HepG2 (cell line): ENCODE results near the gene MOBP. TPM values are rescaled to one million over a fixed set of nuclear protein-coding genes. Genes with fewer than 3 reads are reported as not detected.

ENCODE experiments used
- PPARG ChIP-seq: conservative IDR thresholded peaks from 2 replicates; pipeline ENCODE4 v1.6.1; 2016; ENCODE audit warnings: missing biosample characterization, missing genetic modification reagents
- RFX1 ChIP-seq: fragments of 450-650 bp; IDR thresholded peaks from 2 replicates; pipeline ENCODE4 v1.6.1; 2017
- RFXAP ChIP-seq: sonication (generic); formaldehyde crosslinking; IDR thresholded peaks from 2 replicates; pipeline ENCODE4 v1.4.0; 2020; ENCODE audit warnings: missing genetic modification reagents, borderline replicate concordance
- ZNF335 ChIP-seq: sonication (generic); formaldehyde crosslinking; IDR thresholded peaks from 2 replicates; pipeline ENCODE4 v1.4.0; 2020; ENCODE audit warnings: missing genetic modification reagents
- ZNF790 ChIP-seq: sonication (generic); formaldehyde crosslinking; IDR thresholded peaks from 2 replicates; pipeline ENCODE4 v1.8.0; 2022; ENCODE audit warnings: missing genetic modification reagents, mild to moderate bottlenecking, borderline replicate concordance
- polyA plus RNA-seq, 8 experiments: library from polyadenylated mRNA; depleted of rRNA in 3 of 8; stranded (reverse) in 7 of 8; unstranded in 1 of 8; fragments of >200 nt; fragmentation: Illumina TruSeq in 4 of 8; extraction: Trizol in 4 of 8; gene quantifications; 2 replicates each; pipeline versions ENCODE4 v1.2.1 to v1.2.3, GENCODE V29; 2011 to 2016; ENCODE audit warnings: low read depth in 4 of 8, missing spikeins in 1 of 8, mixed read lengths in 1 of 8; ENCODE audit not compliant: insufficient read depth in 1 of 8
- total RNA-seq, 5 experiments: library from RNA; depleted of rRNA; stranded (reverse); fragments of >200 nt; fragmentation: Illumina TruSeq; extraction: Trizol; gene quantifications; 2 replicates each; pipeline ENCODE4 v1.2.3, GENCODE V29; 2016; ENCODE audit warnings: low read depth in 1 of 5
- TF ChIP-seq, protein P1 (sequence below), 2 experiments: fragments of 450-650 bp in 1 of 2; sonication (generic) in 1 of 2; formaldehyde crosslinking in 1 of 2; IDR thresholded peaks; 2 replicates each; pipeline versions ENCODE4 v1.6.1 to v1.8.0; 2016 to 2022; ENCODE audit warnings: antibody characterized with exemption in 1 of 2, mild to moderate bottlenecking in 1 of 2, missing genetic modification reagents in 1 of 2
- TF ChIP-seq, protein P2 (sequence below), 2 experiments: IDR thresholded peaks; 2 replicates each; pipeline ENCODE4 v1.6.1; 2011 to 2012; ENCODE audit warnings: low read length in 2 of 2, borderline replicate concordance in 1 of 2, low read depth in 1 of 2, mild to moderate bottlenecking in 1 of 2, moderate library complexity in 1 of 2
- TF ChIP-seq, protein P3 (sequence below): sonication (generic); formaldehyde crosslinking; IDR thresholded peaks from 2 replicates; pipeline ENCODE4 v1.4.0; 2020; ENCODE audit warnings: missing genetic modification reagents

The MOBP gene
- total and polyA plus RNA-seq, 2 of the 13 experiments (the other 11 are each of a cell fraction or from before 2014, with no cell fraction given), result not detected

- TF ChIP-seq RFXAP (CRISPR knock-in tag) (no peak), PPARG (CRISPR knock-in tag) (no peak), ZNF335 (no peak), RFX1 (no peak), ZNF790 (CRISPR knock-in tag) (no peak)
- TF ChIP-seq, protein P1, sequence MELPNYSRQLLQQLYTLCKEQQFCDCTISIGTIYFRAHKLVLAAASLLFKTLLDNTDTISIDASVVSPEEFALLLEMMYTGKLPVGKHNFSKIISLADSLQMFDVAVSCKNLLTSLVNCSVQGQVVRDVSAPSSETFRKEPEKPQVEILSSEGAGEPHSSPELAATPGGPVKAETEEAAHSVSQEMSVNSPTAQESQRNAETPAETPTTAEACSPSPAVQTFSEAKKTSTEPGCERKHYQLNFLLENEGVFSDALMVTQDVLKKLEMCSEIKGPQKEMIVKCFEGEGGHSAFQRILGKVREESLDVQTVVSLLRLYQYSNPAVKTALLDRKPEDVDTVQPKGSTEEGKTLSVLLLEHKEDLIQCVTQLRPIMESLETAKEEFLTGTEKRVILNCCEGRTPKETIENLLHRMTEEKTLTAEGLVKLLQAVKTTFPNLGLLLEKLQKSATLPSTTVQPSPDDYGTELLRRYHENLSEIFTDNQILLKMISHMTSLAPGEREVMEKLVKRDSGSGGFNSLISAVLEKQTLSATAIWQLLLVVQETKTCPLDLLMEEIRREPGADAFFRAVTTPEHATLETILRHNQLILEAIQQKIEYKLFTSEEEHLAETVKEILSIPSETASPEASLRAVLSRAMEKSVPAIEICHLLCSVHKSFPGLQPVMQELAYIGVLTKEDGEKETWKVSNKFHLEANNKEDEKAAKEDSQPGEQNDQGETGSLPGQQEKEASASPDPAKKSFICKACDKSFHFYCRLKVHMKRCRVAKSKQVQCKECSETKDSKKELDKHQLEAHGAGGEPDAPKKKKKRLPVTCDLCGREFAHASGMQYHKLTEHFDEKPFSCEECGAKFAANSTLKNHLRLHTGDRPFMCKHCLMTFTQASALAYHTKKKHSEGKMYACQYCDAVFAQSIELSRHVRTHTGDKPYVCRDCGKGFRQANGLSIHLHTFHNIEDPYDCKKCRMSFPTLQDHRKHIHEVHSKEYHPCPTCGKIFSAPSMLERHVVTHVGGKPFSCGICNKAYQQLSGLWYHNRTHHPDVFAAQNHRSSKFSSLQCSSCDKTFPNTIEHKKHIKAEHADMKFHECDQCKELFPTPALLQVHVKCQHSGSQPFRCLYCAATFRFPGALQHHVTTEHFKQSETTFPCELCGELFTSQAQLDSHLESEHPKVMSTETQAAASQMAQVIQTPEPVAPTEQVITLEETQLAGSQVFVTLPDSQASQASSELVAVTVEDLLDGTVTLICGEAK (IDR thresholded peaks at IDR 0.05), result no peak
- TF ChIP-seq, protein P1 (CRISPR knock-in tag; IDR thresholded peaks at IDR 0.05), result no peak
- TF ChIP-seq, protein P2, sequence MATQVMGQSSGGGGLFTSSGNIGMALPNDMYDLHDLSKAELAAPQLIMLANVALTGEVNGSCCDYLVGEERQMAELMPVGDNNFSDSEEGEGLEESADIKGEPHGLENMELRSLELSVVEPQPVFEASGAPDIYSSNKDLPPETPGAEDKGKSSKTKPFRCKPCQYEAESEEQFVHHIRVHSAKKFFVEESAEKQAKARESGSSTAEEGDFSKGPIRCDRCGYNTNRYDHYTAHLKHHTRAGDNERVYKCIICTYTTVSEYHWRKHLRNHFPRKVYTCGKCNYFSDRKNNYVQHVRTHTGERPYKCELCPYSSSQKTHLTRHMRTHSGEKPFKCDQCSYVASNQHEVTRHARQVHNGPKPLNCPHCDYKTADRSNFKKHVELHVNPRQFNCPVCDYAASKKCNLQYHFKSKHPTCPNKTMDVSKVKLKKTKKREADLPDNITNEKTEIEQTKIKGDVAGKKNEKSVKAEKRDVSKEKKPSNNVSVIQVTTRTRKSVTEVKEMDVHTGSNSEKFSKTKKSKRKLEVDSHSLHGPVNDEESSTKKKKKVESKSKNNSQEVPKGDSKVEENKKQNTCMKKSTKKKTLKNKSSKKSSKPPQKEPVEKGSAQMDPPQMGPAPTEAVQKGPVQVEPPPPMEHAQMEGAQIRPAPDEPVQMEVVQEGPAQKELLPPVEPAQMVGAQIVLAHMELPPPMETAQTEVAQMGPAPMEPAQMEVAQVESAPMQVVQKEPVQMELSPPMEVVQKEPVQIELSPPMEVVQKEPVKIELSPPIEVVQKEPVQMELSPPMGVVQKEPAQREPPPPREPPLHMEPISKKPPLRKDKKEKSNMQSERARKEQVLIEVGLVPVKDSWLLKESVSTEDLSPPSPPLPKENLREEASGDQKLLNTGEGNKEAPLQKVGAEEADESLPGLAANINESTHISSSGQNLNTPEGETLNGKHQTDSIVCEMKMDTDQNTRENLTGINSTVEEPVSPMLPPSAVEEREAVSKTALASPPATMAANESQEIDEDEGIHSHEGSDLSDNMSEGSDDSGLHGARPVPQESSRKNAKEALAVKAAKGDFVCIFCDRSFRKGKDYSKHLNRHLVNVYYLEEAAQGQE (IDR thresholded peaks at IDR 0.05; ENCODE audit: borderline replicate concordance in 1 of 2, low read depth in 1 of 2, low read length in 2 of 2), result no peak
- TF ChIP-seq, protein P3, sequence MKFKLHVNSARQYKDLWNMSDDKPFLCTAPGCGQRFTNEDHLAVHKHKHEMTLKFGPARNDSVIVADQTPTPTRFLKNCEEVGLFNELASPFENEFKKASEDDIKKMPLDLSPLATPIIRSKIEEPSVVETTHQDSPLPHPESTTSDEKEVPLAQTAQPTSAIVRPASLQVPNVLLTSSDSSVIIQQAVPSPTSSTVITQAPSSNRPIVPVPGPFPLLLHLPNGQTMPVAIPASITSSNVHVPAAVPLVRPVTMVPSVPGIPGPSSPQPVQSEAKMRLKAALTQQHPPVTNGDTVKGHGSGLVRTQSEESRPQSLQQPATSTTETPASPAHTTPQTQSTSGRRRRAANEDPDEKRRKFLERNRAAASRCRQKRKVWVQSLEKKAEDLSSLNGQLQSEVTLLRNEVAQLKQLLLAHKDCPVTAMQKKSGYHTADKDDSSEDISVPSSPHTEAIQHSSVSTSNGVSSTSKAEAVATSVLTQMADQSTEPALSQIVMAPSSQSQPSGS (CRISPR knock-in tag), result no peak
Measured at GRCh38 chr3:39440316-39440715, 27.2 kb upstream of the MOBP start (continued).
